ENCODE results near the gene SNX9. TPM values are rescaled to one million over a fixed set of nuclear protein-coding genes. Genes with fewer than 3 reads are reported as not detected.
"Not testable (repeated sequence)": the region's sequence is repeated elsewhere in the genome, so short reads cannot be mapped to it uniquely, and the experiment has no call there.

Gene SNX9
- total and polyA plus RNA-seq, 10 of the 15 experiments (the other 5 are each of a cell fraction or from before 2014, with no cell fraction given), result 0.03 to 2.0 (median 0.37) TPM

DNA sequence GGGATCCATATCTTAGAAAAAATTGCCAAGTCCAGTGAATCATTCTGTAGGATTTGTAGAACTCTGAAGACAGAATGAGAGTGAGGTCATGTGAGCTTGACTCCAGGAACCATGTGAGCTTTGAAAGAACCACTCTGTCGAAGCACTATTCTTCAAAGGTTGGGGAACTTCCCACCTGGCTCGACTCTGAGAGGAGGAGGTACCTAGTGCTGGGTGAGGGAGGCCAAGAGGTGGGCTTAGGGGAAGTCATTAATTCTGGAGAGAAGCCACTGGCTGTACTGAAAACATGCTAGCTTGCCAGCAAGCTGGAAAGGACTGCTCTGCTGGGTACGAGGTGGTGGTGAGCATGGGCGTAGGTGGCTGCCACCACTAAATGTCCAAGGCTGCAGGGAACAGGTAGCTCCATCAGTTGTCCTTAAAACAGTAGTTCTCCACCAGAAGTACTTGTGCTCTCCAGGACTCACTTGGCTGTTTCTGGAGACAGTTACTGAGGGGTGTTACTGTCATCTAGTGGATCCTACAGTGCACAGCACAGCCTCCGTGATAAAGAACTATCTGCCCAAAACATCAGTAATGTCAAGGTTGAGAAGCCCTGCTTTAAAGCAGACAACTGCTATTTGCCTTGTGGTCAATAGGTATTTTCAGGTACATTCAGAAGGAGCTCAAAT is 124.0 kb downstream of the SNX9 start (continued):
- TF ChIP-seq RELA (IDR thresholded peaks at IDR 0.05; ENCODE audit: borderline replicate concordance, partially characterized antibody), result no peak
- TF ChIP-seq, protein P1, sequence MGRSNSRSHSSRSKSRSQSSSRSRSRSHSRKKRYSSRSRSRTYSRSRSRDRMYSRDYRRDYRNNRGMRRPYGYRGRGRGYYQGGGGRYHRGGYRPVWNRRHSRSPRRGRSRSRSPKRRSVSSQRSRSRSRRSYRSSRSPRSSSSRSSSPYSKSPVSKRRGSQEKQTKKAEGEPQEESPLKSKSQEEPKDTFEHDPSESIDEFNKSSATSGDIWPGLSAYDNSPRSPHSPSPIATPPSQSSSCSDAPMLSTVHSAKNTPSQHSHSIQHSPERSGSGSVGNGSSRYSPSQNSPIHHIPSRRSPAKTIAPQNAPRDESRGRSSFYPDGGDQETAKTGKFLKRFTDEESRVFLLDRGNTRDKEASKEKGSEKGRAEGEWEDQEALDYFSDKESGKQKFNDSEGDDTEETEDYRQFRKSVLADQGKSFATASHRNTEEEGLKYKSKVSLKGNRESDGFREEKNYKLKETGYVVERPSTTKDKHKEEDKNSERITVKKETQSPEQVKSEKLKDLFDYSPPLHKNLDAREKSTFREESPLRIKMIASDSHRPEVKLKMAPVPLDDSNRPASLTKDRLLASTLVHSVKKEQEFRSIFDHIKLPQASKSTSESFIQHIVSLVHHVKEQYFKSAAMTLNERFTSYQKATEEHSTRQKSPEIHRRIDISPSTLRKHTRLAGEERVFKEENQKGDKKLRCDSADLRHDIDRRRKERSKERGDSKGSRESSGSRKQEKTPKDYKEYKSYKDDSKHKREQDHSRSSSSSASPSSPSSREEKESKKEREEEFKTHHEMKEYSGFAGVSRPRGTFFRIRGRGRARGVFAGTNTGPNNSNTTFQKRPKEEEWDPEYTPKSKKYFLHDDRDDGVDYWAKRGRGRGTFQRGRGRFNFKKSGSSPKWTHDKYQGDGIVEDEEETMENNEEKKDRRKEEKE (IDR thresholded peaks at IDR 0.05), result no peak
- TF ChIP-seq SMC3 (IDR thresholded peaks at IDR 0.05; ENCODE audit: borderline replicate concordance, low read length), result peak; percentile 74
- TF ChIP-seq CBX3 (IDR thresholded peaks at IDR 0.05; ENCODE audit: borderline replicate concordance, low read depth), result no peak
- TF ChIP-seq SUPT20H (IDR thresholded peaks at IDR 0.05; ENCODE audit: borderline replicate concordance, control insufficient read depth, low read depth, low read length), result no peak
- no peak for TF ChIP-seq EZH2 (IDR thresholded peaks at IDR 0.05; ENCODE audit: borderline replicate concordance, control insufficient read depth, low read depth, low read length)
- TF ChIP-seq, protein P2, sequence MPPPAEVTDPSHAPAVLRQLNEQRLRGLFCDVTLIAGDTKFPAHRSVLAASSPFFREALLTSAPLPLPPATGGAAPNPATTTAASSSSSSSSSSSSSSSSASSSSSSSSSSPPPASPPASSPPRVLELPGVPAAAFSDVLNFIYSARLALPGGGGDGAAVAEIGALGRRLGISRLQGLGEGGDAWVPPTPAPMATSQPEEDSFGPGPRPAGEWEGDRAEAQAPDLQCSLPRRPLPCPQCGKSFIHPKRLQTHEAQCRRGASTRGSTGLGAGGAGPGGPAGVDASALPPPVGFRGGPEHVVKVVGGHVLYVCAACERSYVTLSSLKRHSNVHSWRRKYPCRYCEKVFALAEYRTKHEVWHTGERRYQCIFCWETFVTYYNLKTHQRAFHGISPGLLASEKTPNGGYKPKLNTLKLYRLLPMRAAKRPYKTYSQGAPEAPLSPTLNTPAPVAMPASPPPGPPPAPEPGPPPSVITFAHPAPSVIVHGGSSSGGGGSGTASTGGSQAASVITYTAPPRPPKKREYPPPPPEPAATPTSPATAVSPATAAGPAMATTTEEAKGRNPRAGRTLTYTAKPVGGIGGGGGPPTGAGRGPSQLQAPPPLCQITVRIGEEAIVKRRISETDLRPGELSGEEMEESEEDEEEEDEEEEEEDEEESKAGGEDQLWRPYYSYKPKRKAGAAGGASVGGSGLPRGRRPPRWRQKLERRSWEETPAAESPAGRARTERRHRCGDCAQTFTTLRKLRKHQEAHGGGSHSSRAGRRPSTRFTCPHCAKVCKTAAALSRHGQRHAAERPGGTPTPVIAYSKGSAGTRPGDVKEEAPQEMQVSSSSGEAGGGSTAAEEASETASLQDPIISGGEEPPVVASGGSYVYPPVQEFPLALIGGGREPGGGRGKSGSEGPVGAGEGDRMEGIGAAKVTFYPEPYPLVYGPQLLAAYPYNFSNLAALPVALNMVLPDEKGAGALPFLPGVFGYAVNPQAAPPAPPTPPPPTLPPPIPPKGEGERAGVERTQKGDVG (CRISPR knock-in tag; IDR thresholded peaks at IDR 0.05), result no peak
- no peak for TF ChIP-seq ZSCAN29 (IDR thresholded peaks at IDR 0.05)
- TF ChIP-seq MYB (IDR thresholded peaks at IDR 0.05; ENCODE audit: borderline replicate concordance, low read depth, low read length), result no peak
- no peak for TF ChIP-seq TBL1XR1 (IDR thresholded peaks at IDR 0.05; ENCODE audit: low read depth, low read length)
- no peak for TF ChIP-seq ZNF24 (IDR thresholded peaks at IDR 0.05)

DNA sequence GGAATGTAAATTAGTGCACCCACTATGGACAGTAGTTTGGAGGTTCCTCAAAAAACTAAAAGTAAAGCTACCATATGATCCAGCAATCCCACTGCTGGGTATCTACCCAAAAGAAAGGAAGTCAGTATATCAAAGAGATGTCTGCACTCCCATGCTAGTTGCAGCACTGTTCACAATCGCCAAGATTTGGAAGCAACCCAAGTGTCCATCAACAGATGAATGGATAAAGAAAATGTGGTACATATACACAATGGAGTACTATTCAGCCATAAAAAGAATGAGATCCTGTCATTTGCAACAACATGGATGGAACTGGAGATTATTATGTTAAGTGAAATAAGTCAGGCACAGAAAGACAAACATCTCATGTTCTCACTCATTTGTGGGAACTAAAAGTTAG is 127.9 kb downstream of the SNX9 start:
- H3K4me1 ChIP-seq (ENCODE audit: control insufficient read depth, insufficient read depth, low read length); H3K27ac ChIP-seq (ENCODE audit: control insufficient read depth, insufficient read depth); H3K4me3 ChIP-seq; H3K9me3 ChIP-seq (replicated peaks; ENCODE audit: control insufficient read depth, insufficient read depth, low read length); H3K79me2 ChIP-seq (ENCODE audit: control insufficient read depth, insufficient read depth, low read length); intact Hi-C loops (cut with micrococcal nuclease; ENCODE audit: unreplicated experiment); ATAC-seq; FAIRE-seq; H2AFZ ChIP-seq (ENCODE audit: control insufficient read depth, low read depth, low read length); H3K9ac ChIP-seq (ENCODE audit: control insufficient read depth, insufficient read depth, low read length); SMC1A ChIA-PET (ENCODE audit: uncharacterized antibody, unreplicated experiment); BruUV-seq (replicated peaks); DNase-seq (ENCODE audit: low read depth, low spot score); H3K36me3 ChIP-seq (ENCODE audit: control insufficient read depth in 2 of 2, insufficient read depth in 2 of 2, low read length in 1 of 2); POLR2A ChIA-PET; H3K27me3 ChIP-seq (replicated peaks in 1 of 2; ENCODE audit: control insufficient read depth in 2 of 2, insufficient read depth in 2 of 2, low read length in 1 of 2); in situ Hi-C loops (cut with MboI); H4K20me1 ChIP-seq (ENCODE audit: control insufficient read depth, insufficient read depth); H3K4me2 ChIP-seq (ENCODE audit: control insufficient read depth, insufficient read depth): not testable (repeated sequence)
- CTCF ChIA-PET, result interaction anchor here (2.3 kb wide), 1 partner anchor 14 kb away, joined by 5 read pairs; no protein-coding TSS in a partner anchor
- RAD21 ChIA-PET (ENCODE audit: unreplicated experiment), result interaction anchor here (1.0 kb wide), 1 partner anchor 78 kb away, joined by 3 read pairs; no protein-coding TSS in a partner anchor
- WGBS (ENCODE audit: insufficient coverage, insufficient replicate concordance, low lambda C conversion rate, missing lambda C conversion rate), result 62% methylated on average over 1 of the region's 1 CpG
